OCI-LY3 (cell line): ENCODE results near the gene GPR85.

Experiments
- H2AFZ ChIP-seq: fragments of 200-600, 300-600 bp; shearing (Covaris generic); 2 replicates; pipeline ENCODE4 v1.6.0; 2014; ENCODE audit warnings: antibody characterized with exemption, low read depth, low read length
- H3K27ac ChIP-seq: fragments of 200-600, 300-600 bp; sonication (generic); 2 replicates; pipeline ENCODE4 v1.5.1; 2014; ENCODE audit warnings: mild to moderate bottlenecking, low read length, moderate library complexity, mixed read lengths
- H3K27me3 ChIP-seq: fragments of 200-600, 300-600 bp; sonication (generic); 2 replicates; pipeline ENCODE4 v1.6.1; 2014; ENCODE audit warnings: low read depth, low read length, mixed read lengths
- H3K36me3 ChIP-seq: fragments of 200-600, 300-600 bp; sonication (generic); replicated peaks from 2 replicates; pipeline ENCODE3; 2014; ENCODE audit warnings: low read depth, low read length, mixed read lengths
- H3K4me1 ChIP-seq: fragments of 300-600, 200-600 bp; sonication (generic); 2 replicates; pipeline ENCODE4 v1.6.1; 2014; ENCODE audit warnings: low read length, mixed read lengths
- H3K4me2 ChIP-seq: fragments of 200-600, 300-600 bp; sonication (generic); 2 replicates; pipeline ENCODE4 v1.6.1; 2014; ENCODE audit warnings: low read length, mixed read lengths
- H3K4me3 ChIP-seq: fragments of 300-600, 200-600 bp; sonication (generic); 2 replicates; pipeline ENCODE4 v1.5.1; 2014; ENCODE audit warnings: antibody characterized with exemption, mild to moderate bottlenecking, low read length, moderate library complexity
- H3K79me2 ChIP-seq: fragments of 300-600, 200-600 bp; shearing (Covaris generic); 2 replicates; pipeline ENCODE4 v1.6.1; 2014; ENCODE audit warnings: mild to moderate bottlenecking, low read length, mixed read lengths
- H3K9ac ChIP-seq: fragments of 300-600, 200-600 bp; shearing (Covaris generic); 2 replicates; pipeline ENCODE4 v1.6.0; 2014; ENCODE audit warnings: mild to moderate bottlenecking, low read length, moderate library complexity
- H3K9me3 ChIP-seq: fragments of 200-600, 300-600 bp; shearing (Covaris generic); 2 replicates; pipeline ENCODE4 v1.6.1; 2014; ENCODE audit warnings: low read length, mixed read lengths; ENCODE audit not compliant: insufficient read depth
- H4K20me1 ChIP-seq: fragments of 200-600, 300-600 bp; sonication (generic); 2 replicates; pipeline ENCODE4 v1.6.1; 2016; ENCODE audit warnings: low read length, mixed read lengths; ENCODE audit not compliant: insufficient read depth
- CTCF ChIP-seq: fragments of 200-600, 300-600 bp; sonication (generic); IDR thresholded peaks from 2 replicates; pipeline ENCODE4 v1.5.1; 2014; ENCODE audit warnings: antibody characterized with exemption, low read length, low read depth
- EZH2phosphoT487 ChIP-seq: fragments of 200-600 bp; shearing (Covaris generic); IDR thresholded peaks from 2 replicates; pipeline ENCODE4 v1.6.1; 2018; ENCODE audit warnings: antibody characterized with exemption, mixed run types, low read depth

Gene GPR85

GRCh38 chr7:113046453-113046852 is 40.2 kb downstream of the GPR85 start:
- TF ChIP-seq CTCF (no peak), EZH2phosphoT487 (no peak)
- Histone ChIP-seq H3K27me3 (no peaks in the 10 kb centered on the region), H3K4me2 (no peak overlapping the region), H2AFZ (no peak overlapping the region), H3K9ac (no peak overlapping the region), H3K9me3 (no peaks in the 10 kb centered on the region), H4K20me1 (no peaks in the 10 kb centered on the region), H3K27ac (no peak overlapping the region), H3K4me1 (peaks cover 12% of the 10 kb centered on the region), H3K36me3 (no peaks in the 10 kb centered on the region), H3K4me3 (no peak overlapping the region), H3K79me2 (no peaks in the 10 kb centered on the region)

DNA sequence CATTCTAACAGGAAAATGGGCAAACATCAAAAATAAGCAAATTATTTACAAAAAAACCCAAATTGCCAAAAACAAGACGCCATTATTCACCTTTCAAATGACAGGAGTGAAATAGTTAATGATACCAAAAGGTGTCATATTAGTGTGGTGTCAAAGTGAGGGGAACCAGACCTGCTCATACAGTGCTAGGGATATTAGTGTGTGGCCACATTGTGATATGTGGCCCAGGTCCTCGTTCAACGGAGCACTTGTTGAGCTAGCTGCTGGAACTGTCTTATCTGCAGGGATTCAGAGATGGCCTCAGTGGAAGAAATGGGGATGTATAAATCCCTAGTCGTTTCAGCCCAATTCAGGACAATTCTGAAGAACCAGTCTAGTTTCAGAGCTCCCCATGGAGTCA is 41.2 kb downstream of the GPR85 start:
- Histone ChIP-seq H3K9me3 (no peaks in the 10 kb centered on the region), H3K9ac (no peak overlapping the region), H3K4me1 (peaks cover 12% of the 10 kb centered on the region), H3K4me3 (no peak overlapping the region), H3K27ac (no peak overlapping the region), H3K36me3 (no peaks in the 10 kb centered on the region), H2AFZ (no peak overlapping the region), H3K4me2 (no peak overlapping the region), H4K20me1 (no peaks in the 10 kb centered on the region), H3K27me3 (no peaks in the 10 kb centered on the region), H3K79me2 (no peaks in the 10 kb centered on the region)
- TF ChIP-seq CTCF (no peak), EZH2phosphoT487 (no peak)

GRCh38 chr7:113044394-113044793 is 42.2 kb downstream of the GPR85 start:
- Histone ChIP-seq H3K4me3 (no peak overlapping the region), H3K4me2 (no peak overlapping the region), H3K4me1 (peaks cover 12% of the 10 kb centered on the region), H3K9ac (no peak overlapping the region), H3K36me3 (no peaks in the 10 kb centered on the region), H3K27ac (no peak overlapping the region), H2AFZ (no peak overlapping the region), H3K9me3 (no peaks in the 10 kb centered on the region), H3K27me3 (no peaks in the 10 kb centered on the region), H4K20me1 (no peaks in the 10 kb centered on the region), H3K79me2 (no peaks in the 10 kb centered on the region)
- TF ChIP-seq EZH2phosphoT487 (no peak), CTCF (no peak)

DNA sequence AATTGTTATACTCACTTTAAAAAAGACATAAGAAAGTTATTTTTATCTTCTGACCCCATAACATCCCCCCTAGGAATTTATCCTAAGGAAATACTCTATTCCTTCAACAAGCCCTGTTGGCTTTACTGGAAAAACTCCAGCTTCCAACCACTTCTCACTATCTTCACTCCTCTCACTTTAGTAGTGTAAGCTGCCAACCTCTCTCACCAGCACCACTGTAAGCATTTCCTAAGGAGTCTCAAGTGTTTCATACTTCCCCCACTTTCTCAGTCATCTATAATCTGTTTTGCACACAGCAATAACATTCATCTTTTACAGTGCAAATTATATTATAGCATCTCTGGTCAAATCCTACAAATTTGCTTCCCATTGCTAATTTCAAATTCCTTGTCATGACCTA is 45.8 kb downstream of the GPR85 start:
- Histone ChIP-seq H2AFZ (no peak overlapping the region), H3K4me3 (no peak overlapping the region), H3K9ac (no peak overlapping the region), H3K9me3 (no peaks in the 10 kb centered on the region), H4K20me1 (no peaks in the 10 kb centered on the region), H3K27ac (no peak overlapping the region), H3K27me3 (no peaks in the 10 kb centered on the region), H3K36me3 (no peaks in the 10 kb centered on the region), H3K4me2 (no peak overlapping the region), H3K79me2 (no peaks in the 10 kb centered on the region), H3K4me1 (no peaks in the 10 kb centered on the region)
- TF ChIP-seq EZH2phosphoT487: no peak
- TF ChIP-seq CTCF: no peak
